GM11168 (cell line): Measurements from ENCODE around the gene CCDC73.
"Not testable (repeated sequence)": the region's sequence is repeated elsewhere in the genome, so short reads cannot be mapped to it uniquely, and the experiment has no call there.

Experiments used
- in situ Hi-C: fragments of 300-500 bp; cut with MboI; formaldehyde crosslinking; loops from one replicate; pipeline ENCODE4 v1.12.0; 2022; ENCODE audit warnings: low sequenced_read_pairs; ENCODE audit not compliant: unreplicated experiment

The CCDC73 gene

GRCh38 chr11:32794439-32794838 is at the start of gene CCDC73:
CCDC73 (minus strand) TSS chr11:32794662; CDS start chr11:32760243, 34,419 bp downstream.
- in situ Hi-C loops: no loop called here

DNA sequence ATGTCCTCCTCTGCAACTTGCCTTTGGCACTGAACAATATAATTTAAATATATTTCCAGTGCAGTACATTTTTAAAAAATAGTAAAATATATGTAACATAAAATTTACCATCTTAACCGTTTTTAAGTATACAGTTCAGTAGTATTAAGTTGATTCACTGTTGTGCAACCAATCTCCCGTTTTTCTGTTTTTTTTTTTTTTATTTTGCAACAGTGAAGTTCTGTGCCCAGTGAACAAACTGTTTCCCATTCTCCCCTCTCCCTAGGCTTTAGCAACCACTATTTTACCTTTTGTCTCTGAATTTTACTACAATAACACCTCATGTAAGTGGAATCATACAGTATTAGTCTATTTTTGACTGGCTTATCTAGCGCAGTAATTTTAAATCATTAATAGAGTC is 49.1 kb upstream of the CCDC73 start:
- in situ Hi-C loops: loop anchor here (25.0 kb wide), 1 partner anchor 219 kb away; no protein-coding TSS in a partner anchor

GRCh38 chr11:32840587-32840986 is 46.1 kb upstream of the CCDC73 start:
- in situ Hi-C loops: loop anchor here (25.0 kb wide), 1 partner anchor 222 kb away; no protein-coding TSS in a partner anchor

- in situ Hi-C loops: loop anchor here (25.0 kb wide), 1 partner anchor 223 kb away; no protein-coding TSS in a partner anchor
These were observed 44.8 kb upstream of the CCDC73 start for GRCh38 chr11:32839308-32839707.

GRCh38 chr11:32838505-32839274 is 44.2 kb upstream of the CCDC73 start:
- in situ Hi-C loops: loop anchor here (25.0 kb wide), 1 partner anchor 224 kb away; no protein-coding TSS in a partner anchor

GRCh38 chr11:32836946-32837345 is 42.5 kb upstream of the CCDC73 start:
- in situ Hi-C loops: loop anchor here (25.0 kb wide), 1 partner anchor 225 kb away; no protein-coding TSS in a partner anchor

- in situ Hi-C loops: loop anchor here (25.0 kb wide), 1 partner anchor 228 kb away; no protein-coding TSS in a partner anchor
These were observed 39.5 kb upstream of the CCDC73 start for GRCh38 chr11:32833921-32834320.

- in situ Hi-C loops: loop anchor here (25.0 kb wide), 1 partner anchor 231 kb away; no protein-coding TSS in a partner anchor
These were observed 36.8 kb upstream of the CCDC73 start for GRCh38 chr11:32831221-32831620.

DNA sequence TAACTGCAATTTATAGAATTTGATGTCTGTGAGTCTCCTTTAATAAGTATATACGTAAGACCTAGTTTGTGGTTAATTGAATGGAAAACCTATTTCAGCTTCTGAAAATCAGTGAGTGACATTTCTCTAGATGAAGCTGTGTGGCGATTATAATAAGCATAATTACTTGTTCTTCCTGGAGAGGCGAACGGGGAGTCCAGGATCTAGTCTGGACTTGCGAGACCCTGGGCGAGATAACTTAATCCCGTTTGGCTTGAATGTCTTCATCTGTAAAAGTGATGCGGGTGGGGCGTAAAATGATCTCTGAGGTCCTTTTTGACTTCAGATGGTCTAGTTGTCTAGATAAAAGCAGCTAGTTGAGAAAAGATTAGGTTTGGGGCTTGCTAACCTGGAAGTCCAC is 36.3 kb upstream of the CCDC73 start:
- in situ Hi-C loops: loop anchor here (25.0 kb wide), 1 partner anchor 232 kb away; no protein-coding TSS in a partner anchor

DNA sequence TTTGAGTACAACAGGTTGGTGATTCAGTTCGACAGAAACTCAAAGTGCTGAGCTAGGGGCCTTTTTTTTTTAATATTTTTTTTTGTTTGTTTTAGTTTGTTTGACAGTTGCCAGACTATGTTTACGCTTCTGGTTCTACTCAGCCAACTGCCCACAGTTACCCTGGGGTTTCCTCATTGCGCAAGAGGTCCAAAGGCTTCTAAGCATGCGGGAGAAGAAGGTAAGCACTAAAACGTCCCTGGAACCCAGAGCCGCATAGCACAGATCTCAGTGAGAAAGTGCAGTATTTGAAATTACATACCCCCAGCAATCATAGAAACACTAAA is 35.9 kb upstream of the CCDC73 start:
- in situ Hi-C loops: loop anchor here (25.0 kb wide), 1 partner anchor 232 kb away; no protein-coding TSS in a partner anchor

- in situ Hi-C loops: loop anchor here (25.0 kb wide), 1 partner anchor 232 kb away; no protein-coding TSS in a partner anchor
These were observed 35.4 kb upstream of the CCDC73 start, which contains the start of gene PRRG4 for GRCh38 chr11:32829680-32830412. PRRG4 (plus strand) TSS chr11:32829927; CDS start chr11:32830530, 603 bp downstream.

- in situ Hi-C loops: loop anchor here (25.0 kb wide), 1 partner anchor 233 kb away; no protein-coding TSS in a partner anchor
These were observed 34.8 kb upstream of the CCDC73 start for GRCh38 chr11:32829157-32829679.

GRCh38 chr11:32827276-32827675 is 32.8 kb upstream of the CCDC73 start:
- in situ Hi-C loops: loop anchor here (25.0 kb wide), 1 partner anchor 235 kb away; no protein-coding TSS in a partner anchor

GRCh38 chr11:32826113-32826512 is 31.7 kb upstream of the CCDC73 start:
- in situ Hi-C loops: loop anchor here (25.0 kb wide), 1 partner anchor 236 kb away; no protein-coding TSS in a partner anchor

DNA sequence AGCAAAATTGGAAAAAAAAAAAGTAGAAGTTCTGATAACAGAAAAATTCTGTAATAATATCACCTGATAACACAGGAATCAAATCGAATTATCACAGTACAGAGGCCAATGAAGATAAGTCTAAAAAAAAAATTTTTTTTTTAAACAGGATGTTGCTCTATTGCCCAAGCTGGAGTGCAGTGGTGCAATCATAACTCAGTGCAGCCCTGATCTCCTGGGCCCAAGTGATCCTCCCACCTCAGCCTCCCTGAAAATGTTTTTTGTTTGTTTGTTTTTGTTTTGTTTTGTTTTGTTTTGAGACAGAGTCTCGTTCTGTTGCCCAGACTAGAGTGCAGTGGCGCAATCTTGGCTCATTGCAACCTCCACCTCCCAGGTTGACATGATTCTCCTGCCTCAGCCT is 29.2 kb upstream of the CCDC73 start:
- in situ Hi-C loops: not testable (repeated sequence)

DNA sequence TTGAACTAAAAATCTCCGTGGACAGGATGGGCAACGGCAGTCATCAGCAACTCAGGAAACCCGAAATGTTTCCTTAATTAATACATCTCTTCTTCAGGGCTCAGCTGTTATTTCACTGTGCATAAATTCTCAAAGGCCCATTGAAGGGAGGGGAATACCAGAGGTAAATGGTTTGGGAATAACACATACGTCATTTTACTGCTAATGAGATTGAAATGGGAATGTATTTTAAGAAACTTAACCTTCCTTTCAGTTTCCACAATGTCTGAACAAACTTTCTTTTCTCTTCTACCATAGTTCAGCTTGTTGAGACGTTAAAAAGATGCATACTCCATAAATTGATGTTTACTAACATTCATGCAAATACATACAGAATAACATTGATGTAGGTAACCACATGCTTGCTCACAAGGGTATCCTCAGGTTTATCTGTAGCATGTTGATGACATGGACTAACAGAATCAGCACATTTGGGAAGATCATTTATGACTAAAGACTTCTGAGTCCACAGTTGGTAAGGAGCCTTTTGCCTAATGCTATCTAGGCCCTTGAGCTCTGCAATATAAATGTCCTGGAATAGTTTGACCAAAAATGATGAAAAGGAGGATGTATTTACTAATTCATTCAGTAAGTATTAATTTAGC is 27.6 kb upstream of the CCDC73 start:
- in situ Hi-C loops: no loop called here

DNA sequence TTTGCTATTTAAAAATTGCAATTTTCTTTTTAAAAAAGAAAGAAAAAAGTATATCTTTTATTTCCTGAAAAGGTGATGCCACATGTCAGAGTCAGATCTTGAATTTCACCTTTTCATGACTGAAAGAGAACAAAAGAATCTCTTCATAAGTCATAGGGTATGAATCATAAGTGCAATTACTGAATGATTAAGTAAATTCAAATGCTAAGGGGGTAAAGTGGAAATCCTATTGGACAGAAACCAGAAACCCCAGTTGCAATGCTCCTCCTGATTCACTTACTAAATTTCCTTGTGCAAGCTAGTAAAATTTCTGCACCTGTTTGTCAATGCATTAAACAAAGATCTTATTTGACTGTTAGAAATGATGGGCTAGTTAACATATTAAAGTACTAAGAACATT is 27.1 kb upstream of the CCDC73 start:
- in situ Hi-C loops: no loop called here

GRCh38 chr11:32820497-32820896 is 26.0 kb upstream of the CCDC73 start:
- in situ Hi-C loops: no loop called here

DNA sequence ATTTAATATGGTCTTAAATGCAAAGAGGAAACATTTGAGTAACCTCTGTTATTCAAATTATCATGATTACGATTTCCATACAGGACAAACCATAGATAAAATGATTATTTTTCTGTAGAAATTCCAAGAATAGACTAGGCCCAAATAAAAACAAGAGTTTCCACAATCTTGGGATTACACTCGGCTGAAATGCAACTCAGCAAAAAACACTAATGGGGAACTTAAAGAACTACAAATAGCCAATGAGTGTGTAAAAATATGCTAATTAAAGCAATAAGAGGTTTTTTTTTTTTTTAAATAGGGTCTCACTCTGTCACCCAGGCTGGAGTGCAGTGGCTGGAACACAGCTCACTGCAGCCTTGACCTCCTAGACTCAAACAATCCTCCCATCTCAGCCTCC is 24.7 kb upstream of the CCDC73 start:
- in situ Hi-C loops: no loop called here

DNA sequence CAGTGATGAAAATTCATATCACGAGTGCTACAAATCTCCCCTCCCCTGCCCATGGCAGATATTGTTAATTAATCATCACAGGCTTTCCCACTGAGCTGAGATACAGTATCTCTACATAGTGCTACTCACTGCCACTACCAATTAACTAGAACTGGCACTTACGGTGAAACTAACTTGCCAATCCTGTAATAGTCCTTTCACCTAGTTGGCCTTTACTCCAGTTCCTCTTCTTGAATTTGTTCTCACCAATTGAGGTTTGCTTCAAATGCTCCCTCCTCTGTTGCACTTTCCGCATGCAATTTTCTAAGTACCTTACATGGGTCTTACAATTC is 23.4 kb upstream of the CCDC73 start:
- in situ Hi-C loops: no loop called here
